Mesendoderm (in vitro differentiated cells): ENCODE results near the gene DLG2.
A peak's percentile ranks its signal among the peaks of the same experiment; 100 is the strongest.

Experiments used
- DNase-seq: peaks from one replicate; pipeline ENCODE4 v3.0.0; 2013
- H2AK5ac ChIP-seq: 2 replicates; pipeline ENCODE4 v1.6.1; 2013; ENCODE audit warnings: low read length, inconsistent platforms
- H2BK120ac ChIP-seq: 2 replicates; pipeline ENCODE4 v1.6.1; 2013; ENCODE audit warnings: low read depth, mild to moderate bottlenecking, low read length, moderate library complexity, mixed read lengths
- H2BK15ac ChIP-seq: replicated peaks from 2 replicates; pipeline ENCODE4 v1.6.1; 2013; ENCODE audit warnings: low read depth, mild to moderate bottlenecking, moderate library complexity
- H2BK5ac ChIP-seq: 2 replicates; pipeline ENCODE4 v1.6.1; 2013; ENCODE audit warnings: low read length, inconsistent platforms
- H3K18ac ChIP-seq: 2 replicates; pipeline ENCODE4 v1.6.1; 2013; ENCODE audit warnings: mild to moderate bottlenecking, low read length, mixed read lengths
- H3K23ac ChIP-seq: one replicate; pipeline ENCODE4 v1.6.1; 2013; ENCODE audit warnings: low read length
- H3K27ac ChIP-seq: 2 replicates; pipeline ENCODE4 v1.5.1; 2013; ENCODE audit warnings: low read depth, mild to moderate bottlenecking, inconsistent platforms, low read length, moderate library complexity
- H3K27me3 ChIP-seq: 2 replicates; pipeline ENCODE4 v1.6.1; 2013; ENCODE audit warnings: low read length, control low read depth, mild to moderate bottlenecking, inconsistent platforms; ENCODE audit not compliant: insufficient read depth, poor library complexity
- H3K36me3 ChIP-seq: 2 replicates; pipeline ENCODE4 v1.6.1; 2013; ENCODE audit warnings: low read length, inconsistent platforms; ENCODE audit not compliant: control insufficient read depth, insufficient read depth
- H3K4ac ChIP-seq: one replicate; pipeline ENCODE4 v1.6.1; 2013; ENCODE audit warnings: low read depth, mild to moderate bottlenecking, low read length, moderate library complexity
- H3K4me1 ChIP-seq: 2 replicates; pipeline ENCODE4 v1.6.1; 2013; ENCODE audit warnings: low read depth, low read length, inconsistent platforms; ENCODE audit not compliant: control insufficient read depth
- H3K4me2 ChIP-seq: 2 replicates; pipeline ENCODE4 v1.6.1; 2013; ENCODE audit warnings: low read length
- H3K4me3 ChIP-seq: 2 replicates; pipeline ENCODE4 v1.5.1; 2013; ENCODE audit warnings: mild to moderate bottlenecking, low read length
- H3K56ac ChIP-seq: one replicate; pipeline ENCODE4 v1.6.1; 2013; ENCODE audit warnings: low read length
- H3K79me1 ChIP-seq: 2 replicates; pipeline ENCODE4 v1.6.1; 2013; ENCODE audit warnings: low read length, inconsistent platforms
- H3K79me2 ChIP-seq: 2 replicates; pipeline ENCODE4 v1.6.1; 2013; ENCODE audit warnings: mild to moderate bottlenecking, low read length; ENCODE audit not compliant: control insufficient read depth, insufficient read depth
- H3K9ac ChIP-seq: 2 replicates; pipeline ENCODE4 v1.6.1; 2013; ENCODE audit warnings: low read length, inconsistent platforms
- H4K5ac ChIP-seq: one replicate; pipeline ENCODE4 v1.6.1; 2013; ENCODE audit warnings: low read length
- H4K8ac ChIP-seq: one replicate; pipeline ENCODE4 v1.6.1; 2013; ENCODE audit warnings: low read depth, mild to moderate bottlenecking, control low read depth, low read length, moderate library complexity
- WGBS: extraction: QIAGEN DNeasy Blood & Tissue Kit; methylation state at CpG from one replicate; pipeline ENCODE4 v1.1.7; 2013; ENCODE audit warnings: low lambda C conversion rate, missing lambda C conversion rate; ENCODE audit not compliant: insufficient coverage; ENCODE audit errors: extremely low coverage; 5-methylcytosine and 5-hydroxymethylcytosine counted together

DLG2 gene

GRCh38 chr11:84719935-84720577 lies 907.1 kb downstream of the DLG2 start:
- Histone ChIP-seq H3K27ac (peak overlapping the region; percentile 22), H3K79me1 (no peaks in the 10 kb centered on the region), H3K18ac (peak overlapping the region; percentile 0), H3K4me2 (peak overlapping the region; percentile 63), H3K23ac (no peak overlapping the region), H3K79me2 (no peaks in the 10 kb centered on the region), H3K56ac (peak overlapping the region; percentile 87), H4K5ac (no peak overlapping the region), H3K27me3 (no peaks in the 10 kb centered on the region), H3K4me3 (peak overlapping the region; percentile 54), H2BK5ac (peak overlapping the region; percentile 6), H3K36me3 (no peaks in the 10 kb centered on the region), H3K4ac (no peak overlapping the region), H3K4me1 (peaks cover 2% of the 10 kb centered on the region), H2BK15ac (no peak overlapping the region), H4K8ac (no peak overlapping the region), H3K9ac (peak overlapping the region; percentile 65), H2BK120ac (no peak overlapping the region), H2AK5ac (no peak overlapping the region)
- no CpG with 5 or more reads among the region's 26 CpGs for WGBS
- peak; percentile 64 for DNase-seq

GRCh38 chr11:84714316-84714780 lies 912.8 kb downstream of the DLG2 start:
- no CpG with 5 or more reads among the region's 1 CpG for WGBS
- no peaks in the 10 kb centered on the region for H3K27me3 ChIP-seq
- H3K27ac ChIP-seq = no peak overlapping the region
- H2AK5ac ChIP-seq = no peak overlapping the region
- H3K18ac ChIP-seq = no peak overlapping the region
- no peak overlapping the region for H2BK120ac ChIP-seq
- H4K5ac ChIP-seq = no peak overlapping the region
- no peak overlapping the region for H3K23ac ChIP-seq
- H2BK15ac ChIP-seq = no peak overlapping the region
- H3K4me3 ChIP-seq = no peak overlapping the region
- H3K4me2 ChIP-seq = no peak overlapping the region
- no peaks in the 10 kb centered on the region for H3K36me3 ChIP-seq
- H4K8ac ChIP-seq = no peak overlapping the region
- no peak overlapping the region for H3K9ac ChIP-seq
- H3K79me2 ChIP-seq = no peaks in the 10 kb centered on the region
- no peak overlapping the region for H3K4ac ChIP-seq
- H2BK5ac ChIP-seq = no peak overlapping the region
- H3K56ac ChIP-seq = no peak overlapping the region
- H3K79me1 ChIP-seq = no peaks in the 10 kb centered on the region
- peak; percentile 80 for DNase-seq
- H3K4me1 ChIP-seq = no peaks in the 10 kb centered on the region

- Histone ChIP-seq H2BK120ac (no peak overlapping the region), H3K79me1 (no peaks in the 10 kb centered on the region), H3K27me3 (no peaks in the 10 kb centered on the region), H3K56ac (no peak overlapping the region), H4K8ac (no peak overlapping the region), H2BK5ac (no peak overlapping the region), H3K27ac (no peak overlapping the region), H2AK5ac (no peak overlapping the region), H3K9ac (no peak overlapping the region), H3K4me2 (no peak overlapping the region), H3K18ac (no peak overlapping the region), H3K4me1 (no peaks in the 10 kb centered on the region), H3K23ac (no peak overlapping the region), H3K4me3 (no peak overlapping the region), H3K79me2 (no peaks in the 10 kb centered on the region), H3K4ac (no peak overlapping the region), H4K5ac (no peak overlapping the region), H3K36me3 (no peaks in the 10 kb centered on the region), H2BK15ac (no peak overlapping the region)
- peak; percentile 88 for DNase-seq
- WGBS = no CpG with 5 or more reads among the region's 4 CpGs
These were observed 935.3 kb downstream of the DLG2 start for GRCh38 chr11:84691830-84692229.

- H3K79me2 ChIP-seq = no peaks in the 10 kb centered on the region
- no peak overlapping the region for H3K9ac ChIP-seq
- H2BK5ac ChIP-seq = no peak overlapping the region
- no peak overlapping the region for H4K5ac ChIP-seq
- no peak for DNase-seq
- H3K4me2 ChIP-seq = no peak overlapping the region
- no peak overlapping the region for H3K23ac ChIP-seq
- no peak overlapping the region for H2AK5ac ChIP-seq
- no peak overlapping the region for H3K18ac ChIP-seq
- H2BK15ac ChIP-seq = no peak overlapping the region
- no peak overlapping the region for H3K27ac ChIP-seq
- H3K4me3 ChIP-seq = no peak overlapping the region
- H3K79me1 ChIP-seq = no peaks in the 10 kb centered on the region
- H3K4me1 ChIP-seq = no peaks in the 10 kb centered on the region
- H3K56ac ChIP-seq = no peak overlapping the region
- H3K27me3 ChIP-seq = no peaks in the 10 kb centered on the region
- no peak overlapping the region for H4K8ac ChIP-seq
- no peak overlapping the region for H2BK120ac ChIP-seq
- H3K36me3 ChIP-seq = no peaks in the 10 kb centered on the region
- no peak overlapping the region for H3K4ac ChIP-seq
These were observed 939.7 kb downstream of the DLG2 start for GRCh38 chr11:84687433-84687832.

GRCh38 chr11:84686716-84687115 lies 940.4 kb downstream of the DLG2 start:
- Histone ChIP-seq H3K18ac (no peak overlapping the region), H2BK120ac (no peak overlapping the region), H3K27me3 (no peaks in the 10 kb centered on the region), H4K5ac (no peak overlapping the region), H3K27ac (no peak overlapping the region), H3K79me1 (no peaks in the 10 kb centered on the region), H3K56ac (no peak overlapping the region), H2AK5ac (no peak overlapping the region), H2BK15ac (no peak overlapping the region), H3K4me2 (no peak overlapping the region), H3K4ac (no peak overlapping the region), H3K4me3 (no peak overlapping the region), H3K23ac (no peak overlapping the region), H2BK5ac (no peak overlapping the region), H3K36me3 (no peaks in the 10 kb centered on the region), H3K79me2 (no peaks in the 10 kb centered on the region), H3K9ac (no peak overlapping the region), H3K4me1 (peaks cover 3% of the 10 kb centered on the region), H4K8ac (no peak overlapping the region)
- no CpG with 5 or more reads among the region's 1 CpG for WGBS
- peak; percentile 31 for DNase-seq

GRCh38 chr11:84685976-84686375 lies 941.2 kb downstream of the DLG2 start:
- Histone ChIP-seq H3K4me3 (no peak overlapping the region), H3K27ac (no peak overlapping the region), H3K18ac (no peak overlapping the region), H3K56ac (no peak overlapping the region), H3K23ac (no peak overlapping the region), H3K9ac (no peak overlapping the region), H3K4ac (no peak overlapping the region), H3K4me2 (no peak overlapping the region), H2BK15ac (no peak overlapping the region), H3K36me3 (no peaks in the 10 kb centered on the region), H3K79me2 (no peaks in the 10 kb centered on the region), H3K79me1 (no peaks in the 10 kb centered on the region), H3K4me1 (peaks cover 3% of the 10 kb centered on the region), H3K27me3 (no peaks in the 10 kb centered on the region), H2BK120ac (no peak overlapping the region), H2BK5ac (no peak overlapping the region), H4K5ac (no peak overlapping the region), H2AK5ac (no peak overlapping the region), H4K8ac (no peak overlapping the region)
- no CpG with 5 or more reads among the region's 6 CpGs for WGBS
- DNase-seq = no peak
